Type B pancreatic cell (in vitro differentiated cells): ENCODE data around the gene NRXN2. TPM values are rescaled to one million over a fixed set of nuclear protein-coding genes. Genes with fewer than 3 reads are reported as not detected.
"Not testable (repeated sequence)": the region's sequence is repeated elsewhere in the genome, so short reads cannot be mapped to it uniquely, and the experiment has no call there.

Experiments used
- DNase-seq: peaks from one replicate; pipeline ENCODE4 v3.0.0; 2021; ENCODE audit warnings: mixed read lengths; ENCODE audit not compliant: unreplicated experiment; ENCODE audit errors: extremely low spot score
- H3K27ac Mint-ChIP-seq: 2 replicates; pipeline ENCODE4 v1.8.0; 2021; ENCODE audit warnings: mild to moderate bottlenecking, mixed read lengths
- H3K27me3 Mint-ChIP-seq: 2 replicates; pipeline ENCODE4 v1.8.0; 2021; ENCODE audit warnings: mixed read lengths
- H3K36me3 Mint-ChIP-seq: 2 replicates; pipeline ENCODE4 v1.8.0; 2021; ENCODE audit warnings: mixed read lengths
- H3K4me1 Mint-ChIP-seq: one replicate; pipeline ENCODE4 v1.8.0; 2021; ENCODE audit warnings: mixed read lengths; ENCODE audit not compliant: unreplicated experiment
- H3K4me3 Mint-ChIP-seq: 2 replicates; pipeline ENCODE4 v1.8.0; 2021; ENCODE audit warnings: mild to moderate bottlenecking, mixed read lengths
- H3K9me3 Mint-ChIP-seq: 2 replicates; pipeline ENCODE4 v1.8.0; 2021; ENCODE audit warnings: mixed read lengths
- CTCF ChIP-seq: fragments of 200-600 bp; sonication (generic); conservative IDR thresholded peaks from 2 replicates; pipeline ENCODE4 v1.5.0; 2021; ENCODE audit warnings: antibody characterized with exemption, mild to moderate bottlenecking
- total RNA-seq: library from RNA; stranded (reverse); gene quantifications from 2 replicates; pipeline ENCODE4 v1.2.1, GENCODE V29; 2021; ENCODE audit warnings: low replicate concordance

NRXN2 gene
- total RNA-seq, 1 donor from 2014 or later, result 22.1 TPM

- Mint-ChIP-seq H3K27ac (no peak overlapping the region), H3K9me3 (no peaks in the 10 kb centered on the region), H3K4me3 (no peak overlapping the region), H3K27me3 (no peaks in the 10 kb centered on the region), H3K36me3 (no peaks in the 10 kb centered on the region), H3K4me1 (no peaks in the 10 kb centered on the region)
- DNase-seq, result no peak
- TF ChIP-seq CTCF, result no peak
These were observed 125.3 kb downstream of the NRXN2 start for GRCh38 chr11:64597671-64598101.

- H3K9me3 Mint-ChIP-seq, H3K27me3 Mint-ChIP-seq, H3K4me3 Mint-ChIP-seq, H3K36me3 Mint-ChIP-seq, H3K4me1 Mint-ChIP-seq, DNase-seq, H3K27ac Mint-ChIP-seq: not testable (repeated sequence)
These were observed 127.1 kb downstream of the NRXN2 start for GRCh38 chr11:64595922-64596321.

- Mint-ChIP-seq H3K36me3 (no peaks in the 10 kb centered on the region), H3K27ac (no peak overlapping the region), H3K9me3 (no peaks in the 10 kb centered on the region), H3K4me1 (no peaks in the 10 kb centered on the region), H3K27me3 (peaks cover 1% of the 10 kb centered on the region), H3K4me3 (no peak overlapping the region)
- no peak for TF ChIP-seq CTCF
- DNase-seq, result no peak
These were observed 128.6 kb downstream of the NRXN2 start for GRCh38 chr11:64594159-64594939.

- no peak for DNase-seq
- Mint-ChIP-seq H3K36me3 (no peaks in the 10 kb centered on the region), H3K9me3 (peaks cover 3% of the 10 kb centered on the region), H3K27me3 (peaks cover 3% of the 10 kb centered on the region), H3K27ac (no peak overlapping the region), H3K4me3 (no peak overlapping the region), H3K4me1 (no peaks in the 10 kb centered on the region)
- no peak for TF ChIP-seq CTCF
These were observed 129.6 kb downstream of the NRXN2 start for GRCh38 chr11:64593156-64594105.

- no peak overlapping the region for H3K27ac Mint-ChIP-seq
- TF ChIP-seq CTCF, result no peak
- H3K4me1 Mint-ChIP-seq, result no peaks in the 10 kb centered on the region
- H3K36me3 Mint-ChIP-seq, result no peaks in the 10 kb centered on the region
- DNase-seq, result no peak
- H3K9me3 Mint-ChIP-seq, result peaks cover 11% of the 10 kb centered on the region
- peaks cover 6% of the 10 kb centered on the region for H3K27me3 Mint-ChIP-seq
- H3K4me3 Mint-ChIP-seq, result no peak overlapping the region
These were observed 130.3 kb downstream of the NRXN2 start for GRCh38 chr11:64592656-64593055.

GRCh38 chr11:64592234-64592615 lies 130.8 kb downstream of the NRXN2 start:
- H3K9me3 Mint-ChIP-seq, result peaks cover 11% of the 10 kb centered on the region
- no peak overlapping the region for H3K4me3 Mint-ChIP-seq
- H3K4me1 Mint-ChIP-seq, result no peaks in the 10 kb centered on the region
- no peaks in the 10 kb centered on the region for H3K36me3 Mint-ChIP-seq
- H3K27ac Mint-ChIP-seq, result no peak overlapping the region
- H3K27me3 Mint-ChIP-seq, result peaks cover 6% of the 10 kb centered on the region
- no peak for TF ChIP-seq CTCF
- DNase-seq, result no peak
